ENCODE results near the gene DNAJB14. TPM values are rescaled to one million over a fixed set of nuclear protein-coding genes. Genes with fewer than 3 reads are reported as not detected.
A peak's percentile ranks its signal among the peaks of the same experiment; 100 is the strongest.

The DNAJB14 gene
- total RNA-seq, 4 donors from 2014 or later = 19.6 to 41.5 (median 27.3) TPM

DNA sequence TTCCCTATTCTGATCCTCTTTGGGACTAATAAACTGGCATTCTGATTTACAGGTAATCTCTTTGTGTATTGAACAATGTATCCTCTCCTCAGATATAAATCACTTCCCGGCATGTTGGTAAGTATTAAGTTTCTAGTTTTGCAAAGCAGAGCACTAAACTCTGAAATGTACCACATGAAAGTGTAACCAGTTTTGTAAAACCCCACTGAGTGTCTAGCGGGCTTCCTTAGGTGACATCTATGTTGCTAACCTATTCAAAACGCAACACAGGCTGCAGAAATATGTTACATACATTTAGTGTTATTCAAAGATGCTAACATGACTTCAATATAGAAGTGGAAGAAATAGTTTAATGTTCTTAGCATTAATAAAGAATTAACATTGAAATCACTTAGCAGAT lies 25.2 kb downstream of the DNAJB14 start:
- Histone ChIP-seq H3K9me3 (peaks cover 0 to 4% (median 0%) of the 10 kb centered on the region in 3 donors), H3K27me3 (no peaks in the 10 kb centered on the region), H3K27ac (no peak overlapping the region), H3K4me3 (no peak overlapping the region), H3K4me1 (no peaks in the 10 kb centered on the region), H3K36me3 (peaks cover 0 to 82% (median 4%) of the 10 kb centered on the region in 3 donors)
- TF ChIP-seq, protein P1, sequence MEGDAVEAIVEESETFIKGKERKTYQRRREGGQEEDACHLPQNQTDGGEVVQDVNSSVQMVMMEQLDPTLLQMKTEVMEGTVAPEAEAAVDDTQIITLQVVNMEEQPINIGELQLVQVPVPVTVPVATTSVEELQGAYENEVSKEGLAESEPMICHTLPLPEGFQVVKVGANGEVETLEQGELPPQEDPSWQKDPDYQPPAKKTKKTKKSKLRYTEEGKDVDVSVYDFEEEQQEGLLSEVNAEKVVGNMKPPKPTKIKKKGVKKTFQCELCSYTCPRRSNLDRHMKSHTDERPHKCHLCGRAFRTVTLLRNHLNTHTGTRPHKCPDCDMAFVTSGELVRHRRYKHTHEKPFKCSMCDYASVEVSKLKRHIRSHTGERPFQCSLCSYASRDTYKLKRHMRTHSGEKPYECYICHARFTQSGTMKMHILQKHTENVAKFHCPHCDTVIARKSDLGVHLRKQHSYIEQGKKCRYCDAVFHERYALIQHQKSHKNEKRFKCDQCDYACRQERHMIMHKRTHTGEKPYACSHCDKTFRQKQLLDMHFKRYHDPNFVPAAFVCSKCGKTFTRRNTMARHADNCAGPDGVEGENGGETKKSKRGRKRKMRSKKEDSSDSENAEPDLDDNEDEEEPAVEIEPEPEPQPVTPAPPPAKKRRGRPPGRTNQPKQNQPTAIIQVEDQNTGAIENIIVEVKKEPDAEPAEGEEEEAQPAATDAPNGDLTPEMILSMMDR (IDR thresholded peaks at IDR 0.05) = no peak
- no peak for TF ChIP-seq POLR2A (IDR thresholded peaks at IDR 0.05)
- intact Hi-C loops (cut with DNase I) = no loop called here
- DNase-seq = no peak
- 77 to 100% methylated on average over 3 of the region's 3 CpGs for WGBS, 2 donors

DNA sequence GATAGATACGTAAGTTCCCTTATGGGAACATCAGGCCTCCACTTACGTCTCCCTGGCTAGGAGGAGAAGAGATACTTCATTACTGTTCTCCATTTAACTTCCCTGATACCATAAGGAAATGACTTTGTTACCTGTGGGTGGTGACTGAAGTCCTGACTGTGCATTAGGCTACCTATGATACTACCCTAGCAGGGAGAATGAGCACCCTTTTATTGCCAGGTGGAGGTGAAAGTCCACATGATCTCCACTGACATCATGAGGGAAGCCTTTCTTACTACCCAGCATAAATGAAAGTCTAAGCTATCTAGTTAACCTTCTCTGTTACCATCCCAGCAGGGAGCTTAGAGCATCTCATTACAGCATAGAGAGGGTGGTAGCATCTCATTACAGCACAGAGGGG lies 27.8 kb downstream of the DNAJB14 start:
- TF ChIP-seq, protein P1 (IDR thresholded peaks at IDR 0.05) = no peak
- TF ChIP-seq POLR2A (IDR thresholded peaks at IDR 0.05) = no peak
- 94 to 100% methylated on average over 2 of the region's 2 CpGs for WGBS, 2 donors
- intact Hi-C loops (cut with DNase I) = no loop called here
- Histone ChIP-seq H3K4me3 (no peak overlapping the region), H3K4me1 (no peaks in the 10 kb centered on the region), H3K36me3 (peaks cover 0 to 95% (median 4%) of the 10 kb centered on the region in 3 donors), H3K9me3 (peaks cover 0 to 4% (median 0%) of the 10 kb centered on the region in 3 donors), H3K27ac (no peak overlapping the region), H3K27me3 (no peaks in the 10 kb centered on the region)
- no peak for DNase-seq

DNA sequence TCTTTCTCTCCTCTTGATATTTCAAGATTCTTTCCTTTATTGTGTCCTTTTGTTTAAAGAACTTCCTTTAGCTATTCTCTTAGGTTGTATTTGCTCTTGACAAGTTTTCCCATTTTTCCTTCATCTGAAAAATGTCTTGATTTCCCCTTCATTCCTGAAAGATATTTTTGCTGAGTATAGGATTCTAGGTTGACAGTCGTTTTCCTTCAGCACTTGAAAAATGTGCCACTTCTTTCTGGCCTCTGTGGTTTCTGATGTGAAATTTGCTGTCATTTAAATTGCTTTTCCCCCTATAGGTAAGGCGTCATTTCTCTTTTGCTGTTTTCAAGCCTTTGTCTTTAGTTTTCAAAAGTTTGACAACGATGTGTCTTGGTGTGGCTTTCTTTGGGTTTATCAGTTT lies 28.8 kb downstream of the DNAJB14 start:
- no peak for TF ChIP-seq POLR2A (IDR thresholded peaks at IDR 0.05)
- TF ChIP-seq, protein P1 (IDR thresholded peaks at IDR 0.05) = no peak
- H3K4me3 ChIP-seq = no peak overlapping the region
- no peak for DNase-seq
- peaks cover 0 to 86% (median under 1%) of the 10 kb centered on the region in 3 donors for H3K36me3 ChIP-seq
- H3K27ac ChIP-seq = no peak overlapping the region
- H3K4me1 ChIP-seq = no peaks in the 10 kb centered on the region
- 96 to 98% methylated on average over 3 of the region's 3 CpGs for WGBS, 2 donors
- intact Hi-C loops (cut with DNase I) = no loop called here
- no peaks in the 10 kb centered on the region for H3K27me3 ChIP-seq
- peaks cover 0 to 4% (median 0%) of the 10 kb centered on the region in 3 donors for H3K9me3 ChIP-seq

DNA sequence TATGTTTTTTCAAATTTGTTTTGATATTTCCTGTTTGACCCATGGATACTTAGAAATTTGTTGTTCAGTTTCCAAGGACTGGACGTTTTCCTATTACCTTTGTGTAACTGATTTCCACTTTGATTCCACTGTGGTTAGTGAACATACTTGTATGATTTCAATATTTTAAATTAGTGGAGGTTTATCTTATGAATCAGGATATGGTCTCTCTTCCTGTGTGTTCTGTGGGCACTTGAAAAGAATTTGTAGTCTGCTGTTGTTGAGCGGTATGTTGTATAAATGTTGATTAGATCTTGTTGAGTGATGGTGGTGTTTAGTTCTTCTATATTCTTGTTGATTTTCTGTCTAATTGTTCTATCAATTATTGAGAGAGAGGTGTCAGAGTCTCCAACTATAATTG lies 31.0 kb downstream of the DNAJB14 start:
- WGBS, 2 donors = 77 to 88% methylated on average over 2 of the region's 2 CpGs
- no peaks in the 10 kb centered on the region for H3K27me3 ChIP-seq
- no peak for TF ChIP-seq POLR2A (IDR thresholded peaks at IDR 0.05)
- TF ChIP-seq, protein P1 (IDR thresholded peaks at IDR 0.05) = no peak
- H3K36me3 ChIP-seq = peaks cover 0 to 72% (median 0%) of the 10 kb centered on the region in 3 donors
- H3K4me1 ChIP-seq = no peaks in the 10 kb centered on the region
- DNase-seq = no peak
- intact Hi-C loops (cut with DNase I) = no loop called here
- H3K4me3 ChIP-seq = no peak overlapping the region
- no peak overlapping the region for H3K27ac ChIP-seq
- H3K9me3 ChIP-seq = peaks cover 0 to 4% (median 0%) of the 10 kb centered on the region in 3 donors

DNA sequence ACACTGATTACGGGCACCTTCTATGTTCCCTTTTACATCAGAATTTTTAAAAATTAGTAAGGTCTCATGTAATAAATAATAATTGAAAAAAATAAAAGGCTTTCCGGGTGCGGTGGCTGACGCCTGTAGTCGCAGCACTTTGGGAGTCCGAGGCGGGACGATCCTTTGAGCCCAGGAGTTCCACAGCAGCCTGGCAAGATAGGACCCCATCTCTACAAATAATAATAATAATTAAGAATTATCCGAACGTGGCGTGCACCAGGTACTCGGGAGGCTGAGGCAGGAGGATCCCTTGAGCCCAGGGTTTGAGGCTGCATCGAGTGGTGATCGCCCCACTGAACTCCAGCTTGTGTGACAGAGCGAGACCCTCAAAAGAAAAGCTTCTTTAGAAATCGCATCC lies 51.4 kb downstream of the DNAJB14 start:
- Histone ChIP-seq H3K4me1 (peaks cover 9 to 47% (median 17%) of the 10 kb centered on the region in 3 donors), H3K27ac (peak overlapping the region in 3 of 4 donors; percentile 93 to 96 (median 93)), H3K36me3 (peaks cover 0 to 23% (median 0%) of the 10 kb centered on the region in 3 donors), H3K9me3 (no peaks in the 10 kb centered on the region), H3K27me3 (no peaks in the 10 kb centered on the region), H3K4me3 (peak overlapping the region; percentile 72 to 95 (median 80))
- intact Hi-C loops (cut with DNase I) = loop anchor here (10.0 kb wide), 1 partner anchor 50 kb away; the partner anchor contains the start of gene DNAJB14
- no peak for DNase-seq
- TF ChIP-seq, protein P1 (IDR thresholded peaks at IDR 0.05) = no peak
- TF ChIP-seq POLR2A (IDR thresholded peaks at IDR 0.05) = no peak
- WGBS, 2 donors = 95 to 96% methylated on average over 16 of the region's 16 CpGs
